IPS-NIHi7 (cell line): ENCODE measurements around the gene KIF25.
A peak's percentile ranks its signal among the peaks of the same experiment; 100 is the strongest.

Experiments used
- DNase-seq: peaks from one replicate; pipeline ENCODE4 v3.0.0; 2012; ENCODE audit warnings: mixed read lengths; ENCODE audit errors: extremely low spot score

The KIF25 gene

DNA sequence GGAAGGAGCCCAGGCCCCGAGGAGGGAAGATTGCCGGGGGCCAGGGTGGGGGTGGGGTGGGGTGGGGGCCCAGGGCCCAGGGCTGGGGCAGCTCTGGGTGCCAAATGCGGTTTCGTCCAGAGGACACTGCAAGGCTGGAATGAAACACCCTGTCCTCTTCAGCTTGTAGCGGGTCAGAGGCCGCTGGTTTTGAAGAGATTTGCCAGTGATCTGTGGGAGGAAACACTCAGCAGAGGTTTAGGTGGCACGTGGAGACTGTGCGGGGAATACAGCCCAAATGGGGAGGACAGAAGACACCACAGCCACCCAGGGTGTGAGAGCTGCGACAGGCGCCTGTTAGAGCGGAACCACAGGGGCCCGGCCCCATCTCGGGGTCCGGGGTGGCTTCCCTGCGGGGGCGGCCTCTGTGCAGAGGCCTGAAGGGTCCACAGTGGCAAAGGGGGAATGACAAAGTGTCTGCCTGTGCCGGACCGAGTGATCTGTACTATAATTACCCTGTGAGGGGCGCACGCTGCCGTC, 52.3 kb downstream of the KIF25 start:
- DNase-seq = no peak

DNA sequence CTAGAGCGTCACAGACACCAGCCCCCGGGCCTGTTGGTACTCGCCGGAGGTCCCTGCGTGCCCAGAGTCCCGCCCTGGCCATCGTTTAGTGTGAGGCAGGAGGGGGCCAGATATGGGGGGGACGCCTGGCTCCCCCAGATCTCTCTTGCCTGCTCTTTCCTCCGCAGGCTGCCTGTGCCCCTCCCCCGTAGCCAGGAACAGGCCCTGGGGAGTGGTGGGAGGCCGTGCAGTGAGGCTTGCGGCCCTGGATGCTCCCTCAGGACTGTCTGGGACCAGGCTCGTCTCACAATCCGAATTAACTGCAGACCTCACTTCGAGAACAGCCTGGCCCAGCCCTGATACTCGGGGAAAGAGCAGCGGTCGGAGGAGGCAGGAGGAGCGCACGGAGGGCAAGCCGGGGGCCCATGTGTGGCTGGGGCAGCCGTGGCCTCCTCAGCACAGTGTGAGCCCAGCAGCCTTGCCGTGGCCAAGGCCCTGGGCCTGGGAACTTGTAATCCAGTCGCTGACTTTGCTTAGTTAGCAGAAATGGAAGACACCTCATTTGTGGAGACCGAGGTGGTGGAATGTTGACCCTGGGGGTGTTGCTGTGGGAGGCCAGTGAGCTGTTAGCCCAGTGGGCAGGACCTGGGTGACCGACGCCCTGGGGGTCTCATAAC, 52.9 kb downstream of the KIF25 start:
- DNase-seq = no peak

- peak; percentile 77 for DNase-seq
Observed at GRCh38 chr6:168050881-168051586, 53.6 kb downstream of the KIF25 start.

DNA sequence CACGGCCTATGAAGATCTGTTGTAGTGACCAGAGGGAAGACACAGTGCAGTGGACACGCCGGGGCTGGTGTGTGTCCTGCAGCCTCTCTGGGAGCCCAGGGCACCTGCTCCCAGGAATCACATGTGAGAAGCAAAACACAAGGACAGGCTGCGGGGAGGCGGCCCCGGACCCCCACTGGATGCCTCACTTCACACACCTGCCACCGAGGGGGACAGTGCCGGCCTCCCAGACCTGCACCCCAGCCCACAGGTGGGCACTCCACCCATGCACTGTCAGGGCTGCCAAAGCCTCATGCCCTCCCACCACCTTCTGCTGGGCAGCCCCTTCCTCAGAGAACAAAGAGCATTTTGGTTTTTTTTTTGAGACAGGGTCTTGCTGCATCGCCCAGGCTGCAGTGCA, 54.2 kb downstream of the KIF25 start:
- no peak for DNase-seq

DNA sequence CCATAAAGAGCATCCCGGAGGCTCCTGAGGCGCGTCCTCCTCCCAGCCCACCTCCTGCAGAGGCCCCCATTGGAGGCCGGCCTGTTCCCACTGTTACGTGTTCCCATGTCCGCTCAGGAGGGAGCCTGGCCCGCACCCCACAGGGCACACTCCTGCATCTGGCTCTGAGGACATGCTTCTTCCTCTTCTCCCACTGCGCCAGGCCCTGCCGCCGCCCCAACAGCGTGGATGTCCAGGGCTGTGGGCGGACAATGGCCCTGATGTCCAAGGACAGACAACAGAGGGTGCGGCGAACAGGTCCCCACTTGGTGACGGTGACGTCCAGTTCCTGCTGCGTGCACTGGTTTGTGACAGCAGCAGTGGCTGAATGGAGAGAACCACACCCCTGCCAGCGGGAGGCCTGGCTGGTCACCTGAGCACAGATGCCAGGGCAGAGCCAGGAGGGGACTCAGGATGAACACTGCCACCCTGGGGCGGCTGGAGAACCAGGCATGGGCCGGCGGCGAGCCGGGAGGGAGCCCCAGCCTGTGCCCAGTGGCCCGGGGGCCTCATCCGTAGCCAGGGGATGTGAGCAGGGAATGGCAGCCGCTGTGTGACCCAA, 54.9 kb downstream of the KIF25 start:
- DNase-seq = no peak

- no peak for DNase-seq
Observed at GRCh38 chr6:168053086-168053956, 55.9 kb downstream of the KIF25 start.

GRCh38 chr6:168053957-168054471, 56.5 kb downstream of the KIF25 start:
- no peak for DNase-seq

DNA sequence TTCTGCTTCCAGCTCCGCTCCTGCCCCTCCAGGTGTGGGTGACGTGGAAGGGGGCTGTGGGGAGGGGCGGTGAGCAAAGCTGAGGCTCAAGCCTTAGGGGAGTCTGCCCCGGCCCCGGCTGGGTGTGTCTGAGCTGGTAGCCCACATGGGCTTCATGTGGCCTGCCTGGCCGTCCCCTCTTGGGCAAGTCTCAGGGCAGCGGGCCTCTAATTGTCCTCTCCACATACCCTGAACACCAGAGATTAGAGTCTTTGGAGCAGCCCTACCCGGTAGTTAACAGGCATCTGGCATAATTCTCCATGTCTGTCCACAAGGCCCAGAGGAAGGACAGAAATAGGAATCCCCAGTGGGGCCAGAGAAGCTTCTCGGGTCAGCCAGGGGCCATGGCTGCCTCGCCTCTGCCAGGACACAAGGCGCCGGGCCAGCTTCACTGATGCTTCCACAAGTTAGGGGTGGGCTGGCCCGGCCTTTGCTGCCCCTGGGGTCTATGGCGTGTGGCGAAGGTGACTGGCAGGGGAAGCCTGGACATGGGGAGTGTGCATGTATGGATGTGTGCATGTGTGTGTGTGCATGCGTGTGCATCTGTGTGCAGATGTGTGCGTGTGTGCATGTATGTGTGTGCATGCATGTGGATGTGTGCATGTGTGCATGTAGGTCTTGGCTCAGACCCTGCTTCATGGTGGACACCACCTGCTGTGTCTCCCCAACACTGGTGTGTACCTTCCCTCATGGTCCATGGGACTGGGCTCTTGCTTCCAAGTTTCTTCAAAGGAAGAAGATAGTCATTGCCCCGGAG, 57.5 kb downstream of the KIF25 start:
- no peak for DNase-seq

- no peak for DNase-seq
Observed at GRCh38 chr6:168055696-168056489, 58.4 kb downstream of the KIF25 start.

- no peak for DNase-seq
Observed at GRCh38 chr6:168056892-168057527, 59.5 kb downstream of the KIF25 start.

DNA sequence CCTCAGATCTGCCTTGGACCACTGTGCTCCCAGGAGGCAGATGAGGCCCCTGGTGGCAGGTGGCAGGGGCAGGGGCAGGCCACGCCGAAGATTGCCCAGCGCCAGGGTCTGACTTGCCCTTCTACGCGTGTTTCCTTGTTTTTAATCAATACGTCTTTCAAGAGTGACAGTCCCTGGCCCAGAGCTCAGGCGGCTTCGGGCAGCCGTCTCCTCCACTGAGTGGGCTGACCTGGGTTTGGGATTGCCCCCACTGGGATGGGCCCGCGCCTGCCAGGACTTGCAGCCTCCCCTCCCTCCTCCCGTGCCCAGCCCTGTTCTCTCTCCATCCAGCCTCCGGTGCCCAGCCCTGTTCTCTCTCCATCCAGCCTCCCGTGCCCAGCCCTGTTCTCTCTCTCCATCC, 60.4 kb downstream of the KIF25 start:
- DNase-seq = no peak

DNA sequence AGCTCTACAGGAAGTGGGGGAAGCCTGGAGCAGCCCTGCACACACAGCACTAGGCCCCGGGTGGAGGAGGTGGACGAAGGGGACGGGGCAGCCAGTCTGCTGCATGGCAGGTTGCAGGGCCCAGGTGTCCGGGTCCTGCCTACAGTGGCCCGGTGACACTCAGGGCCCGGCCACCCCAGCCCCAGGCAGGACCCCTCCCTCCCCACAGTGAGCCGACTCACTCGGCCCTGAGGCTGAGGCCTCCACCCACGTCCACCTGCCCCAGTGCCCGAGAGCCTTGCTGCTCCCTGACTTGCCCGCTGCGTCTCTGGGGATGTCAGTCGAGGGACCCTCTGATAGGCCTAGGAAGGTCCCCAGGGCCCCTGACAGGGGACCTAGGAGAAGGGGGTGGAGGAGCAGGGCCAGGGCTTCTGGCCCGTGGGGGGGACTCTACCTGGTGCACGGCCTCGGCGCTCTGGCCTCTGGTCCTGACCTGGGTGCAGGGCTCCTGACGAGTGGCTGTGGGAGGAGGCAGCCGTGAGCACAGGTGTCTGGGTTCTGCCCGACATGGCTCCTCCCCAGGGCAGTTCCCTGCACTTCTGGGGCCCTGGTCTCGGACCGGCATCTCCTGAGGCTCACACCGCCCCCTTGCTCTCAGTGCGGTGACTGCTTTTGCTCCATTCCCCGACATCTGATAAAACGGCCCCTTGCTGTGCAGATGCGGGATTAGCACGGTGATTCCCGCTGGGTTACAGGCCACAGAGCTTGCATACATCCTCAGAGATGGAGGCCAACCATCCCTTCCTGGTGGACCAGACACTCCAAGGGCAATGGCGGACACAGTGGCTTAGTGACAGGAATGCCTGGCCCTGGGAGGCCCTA, 61.5 kb downstream of the KIF25 start:
- DNase-seq = peak; percentile 73

GRCh38 chr6:168060521-168060931, 63.1 kb downstream of the KIF25 start:
- peak; percentile 78 for DNase-seq

GRCh38 chr6:168061269-168062210, 64.1 kb downstream of the KIF25 start:
- no peak for DNase-seq

- DNase-seq = no peak
Observed at GRCh38 chr6:168062346-168063289, 65.1 kb downstream of the KIF25 start.

DNA sequence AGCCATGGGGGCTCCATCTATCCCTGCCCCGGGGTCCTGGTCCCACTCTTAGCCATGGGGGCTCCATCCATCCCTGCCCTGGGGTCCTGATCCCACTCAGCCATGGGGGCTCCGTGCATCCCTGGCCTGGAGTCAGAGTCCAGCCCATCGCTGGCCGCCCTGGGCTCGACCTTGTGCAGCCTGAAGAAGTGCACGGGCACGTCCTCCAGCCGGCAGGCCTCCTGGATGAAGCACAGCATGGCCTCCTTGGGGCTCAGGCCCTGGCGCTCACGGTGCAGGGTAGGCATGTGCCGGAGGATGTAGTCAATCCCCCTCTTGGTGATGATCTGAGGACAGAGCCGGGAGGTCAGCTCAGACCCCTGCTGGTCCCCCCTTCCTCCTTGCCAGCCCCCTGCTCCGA, 66.0 kb downstream of the KIF25 start:
- DNase-seq = no peak
